ENCODE data around the gene KCP.

The KCP gene

DNA sequence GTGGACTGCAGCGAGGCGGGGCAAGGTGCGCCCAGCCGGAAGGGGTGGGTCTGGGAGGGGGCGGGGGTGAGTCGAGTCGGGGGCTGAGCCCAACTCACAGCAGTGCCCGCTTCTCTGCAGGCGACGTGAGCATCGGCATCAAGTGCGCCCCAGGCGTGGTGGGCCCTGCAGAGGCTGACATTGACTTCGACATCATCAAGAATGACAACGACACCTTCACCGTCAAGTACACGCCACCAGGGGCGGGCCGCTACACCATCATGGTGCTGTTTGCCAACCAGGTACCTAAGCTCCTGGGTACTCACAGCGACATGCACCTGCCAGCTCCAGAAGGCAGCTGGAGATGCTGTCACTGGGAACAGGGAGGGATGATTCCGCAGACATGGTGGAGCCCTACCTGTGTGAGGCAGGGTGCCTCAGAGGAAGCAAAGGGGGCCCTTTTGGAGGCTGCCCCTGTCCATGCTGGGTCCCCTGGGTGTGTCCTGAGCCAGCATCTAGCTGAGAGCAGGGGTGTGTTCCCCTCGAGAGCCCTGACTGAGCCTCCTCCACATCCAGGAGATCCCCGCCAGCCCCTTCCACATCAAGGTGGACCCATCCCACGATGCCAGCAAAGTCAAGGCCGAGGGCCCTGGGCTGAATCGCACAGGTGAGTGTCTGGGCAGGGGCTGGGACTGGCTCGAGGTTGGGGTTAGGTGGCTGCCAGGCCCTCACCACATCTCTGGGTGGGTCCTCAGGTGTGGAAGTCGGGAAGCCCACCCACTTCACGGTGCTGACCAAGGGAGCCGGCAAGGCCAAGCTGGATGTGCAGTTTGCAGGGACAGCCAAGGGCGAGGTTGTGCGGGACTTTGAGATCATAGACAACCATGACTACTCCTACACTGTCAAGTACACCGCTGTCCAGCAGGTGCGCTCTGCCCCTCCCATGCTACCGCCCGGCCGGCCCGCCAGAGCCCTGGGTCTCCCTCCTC is 67.6 kb downstream of the KCP start:
- Histone ChIP-seq H3K4me1 (ENCODE audit: control insufficient read depth in 1 of 2, insufficient read depth in 1 of 2, low read depth in 1 of 2, low read length in 1 of 2) (no peaks in the 10 kb centered on the region), H3K27me3 (no peaks in the 10 kb centered on the region), H3K9me3 (no peaks in the 10 kb centered on the region), H3K27ac (no peak overlapping the region), H3K36me3 (no peaks in the 10 kb centered on the region), H3K4me3 (ENCODE audit: low read depth in 1 of 2, low read length in 1 of 2) (no peak overlapping the region)
- TF ChIP-seq, protein P1, sequence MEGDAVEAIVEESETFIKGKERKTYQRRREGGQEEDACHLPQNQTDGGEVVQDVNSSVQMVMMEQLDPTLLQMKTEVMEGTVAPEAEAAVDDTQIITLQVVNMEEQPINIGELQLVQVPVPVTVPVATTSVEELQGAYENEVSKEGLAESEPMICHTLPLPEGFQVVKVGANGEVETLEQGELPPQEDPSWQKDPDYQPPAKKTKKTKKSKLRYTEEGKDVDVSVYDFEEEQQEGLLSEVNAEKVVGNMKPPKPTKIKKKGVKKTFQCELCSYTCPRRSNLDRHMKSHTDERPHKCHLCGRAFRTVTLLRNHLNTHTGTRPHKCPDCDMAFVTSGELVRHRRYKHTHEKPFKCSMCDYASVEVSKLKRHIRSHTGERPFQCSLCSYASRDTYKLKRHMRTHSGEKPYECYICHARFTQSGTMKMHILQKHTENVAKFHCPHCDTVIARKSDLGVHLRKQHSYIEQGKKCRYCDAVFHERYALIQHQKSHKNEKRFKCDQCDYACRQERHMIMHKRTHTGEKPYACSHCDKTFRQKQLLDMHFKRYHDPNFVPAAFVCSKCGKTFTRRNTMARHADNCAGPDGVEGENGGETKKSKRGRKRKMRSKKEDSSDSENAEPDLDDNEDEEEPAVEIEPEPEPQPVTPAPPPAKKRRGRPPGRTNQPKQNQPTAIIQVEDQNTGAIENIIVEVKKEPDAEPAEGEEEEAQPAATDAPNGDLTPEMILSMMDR (IDR thresholded peaks at IDR 0.05), result no peak

DNA sequence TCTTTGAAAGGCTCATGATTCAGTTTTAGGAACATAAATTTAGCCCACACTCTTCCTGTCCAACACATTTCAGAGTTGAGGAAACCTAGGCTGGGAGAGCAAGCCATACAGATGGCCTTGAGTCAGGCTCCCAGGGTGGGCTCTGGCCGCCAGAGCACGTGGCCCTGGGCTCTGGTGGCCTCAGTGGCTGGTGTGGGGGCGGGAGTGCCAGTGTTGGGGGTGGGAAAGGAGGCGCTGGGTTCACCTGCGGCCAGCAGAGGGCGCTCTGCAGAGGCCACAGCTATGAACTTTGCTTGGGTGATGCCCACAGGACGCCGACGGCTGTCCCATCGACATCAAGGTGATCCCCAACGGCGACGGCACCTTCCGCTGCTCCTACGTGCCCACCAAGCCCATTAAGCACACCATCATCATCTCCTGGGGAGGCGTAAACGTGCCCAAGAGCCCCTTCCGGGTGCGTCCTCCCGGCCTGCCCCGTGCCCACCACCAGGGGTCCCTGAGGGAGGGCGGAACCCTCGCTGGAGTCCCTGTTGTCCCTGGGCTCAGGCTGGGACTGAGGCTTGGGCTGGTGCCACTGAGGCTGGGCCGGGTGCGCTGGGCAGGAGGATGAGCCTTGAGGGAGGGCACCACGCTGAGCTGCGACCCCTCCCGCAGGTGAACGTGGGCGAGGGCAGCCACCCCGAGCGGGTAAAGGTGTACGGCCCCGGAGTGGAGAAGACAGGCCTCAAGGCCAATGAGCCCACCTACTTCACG is 68.4 kb downstream of the KCP start:
- H3K27ac ChIP-seq, result no peak overlapping the region
- TF ChIP-seq, protein P1 (IDR thresholded peaks at IDR 0.05), result peak; percentile 75
- H3K9me3 ChIP-seq, result no peaks in the 10 kb centered on the region
- H3K4me1 ChIP-seq (ENCODE audit: control insufficient read depth in 1 of 2, insufficient read depth in 1 of 2, low read depth in 1 of 2, low read length in 1 of 2), result no peaks in the 10 kb centered on the region
- no peaks in the 10 kb centered on the region for H3K36me3 ChIP-seq
- H3K4me3 ChIP-seq (ENCODE audit: low read depth in 1 of 2, low read length in 1 of 2), result no peak overlapping the region
- H3K27me3 ChIP-seq, result no peaks in the 10 kb centered on the region

DNA sequence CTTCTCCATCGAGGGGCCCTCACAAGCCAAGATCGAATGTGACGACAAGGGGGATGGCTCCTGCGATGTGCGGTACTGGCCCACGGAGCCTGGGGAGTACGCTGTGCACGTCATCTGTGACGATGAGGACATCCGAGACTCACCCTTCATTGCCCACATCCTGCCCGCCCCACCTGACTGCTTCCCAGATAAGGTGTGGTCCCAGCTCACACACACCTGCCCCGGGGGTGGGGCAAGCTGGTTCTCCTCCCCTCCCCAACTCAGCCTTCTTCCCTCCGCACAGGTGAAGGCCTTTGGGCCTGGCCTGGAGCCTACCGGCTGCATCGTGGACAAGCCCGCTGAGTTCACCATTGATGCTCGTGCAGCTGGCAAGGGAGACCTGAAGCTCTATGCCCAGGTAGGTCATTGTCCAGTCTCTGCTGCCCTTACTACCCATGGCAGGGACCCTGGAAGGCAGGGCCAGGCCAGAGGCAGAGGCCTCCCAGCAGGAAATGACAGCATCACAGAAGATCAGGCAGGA is 69.3 kb downstream of the KCP start:
- H3K4me3 ChIP-seq (ENCODE audit: low read depth in 1 of 2, low read length in 1 of 2), result no peak overlapping the region
- no peaks in the 10 kb centered on the region for H3K9me3 ChIP-seq
- no peaks in the 10 kb centered on the region for H3K27me3 ChIP-seq
- TF ChIP-seq, protein P1 (IDR thresholded peaks at IDR 0.05), result no peak
- no peak overlapping the region for H3K27ac ChIP-seq
- no peaks in the 10 kb centered on the region for H3K36me3 ChIP-seq
- no peaks in the 10 kb centered on the region for H3K4me1 ChIP-seq (ENCODE audit: control insufficient read depth in 1 of 2, insufficient read depth in 1 of 2, low read depth in 1 of 2, low read length in 1 of 2)

DNA sequence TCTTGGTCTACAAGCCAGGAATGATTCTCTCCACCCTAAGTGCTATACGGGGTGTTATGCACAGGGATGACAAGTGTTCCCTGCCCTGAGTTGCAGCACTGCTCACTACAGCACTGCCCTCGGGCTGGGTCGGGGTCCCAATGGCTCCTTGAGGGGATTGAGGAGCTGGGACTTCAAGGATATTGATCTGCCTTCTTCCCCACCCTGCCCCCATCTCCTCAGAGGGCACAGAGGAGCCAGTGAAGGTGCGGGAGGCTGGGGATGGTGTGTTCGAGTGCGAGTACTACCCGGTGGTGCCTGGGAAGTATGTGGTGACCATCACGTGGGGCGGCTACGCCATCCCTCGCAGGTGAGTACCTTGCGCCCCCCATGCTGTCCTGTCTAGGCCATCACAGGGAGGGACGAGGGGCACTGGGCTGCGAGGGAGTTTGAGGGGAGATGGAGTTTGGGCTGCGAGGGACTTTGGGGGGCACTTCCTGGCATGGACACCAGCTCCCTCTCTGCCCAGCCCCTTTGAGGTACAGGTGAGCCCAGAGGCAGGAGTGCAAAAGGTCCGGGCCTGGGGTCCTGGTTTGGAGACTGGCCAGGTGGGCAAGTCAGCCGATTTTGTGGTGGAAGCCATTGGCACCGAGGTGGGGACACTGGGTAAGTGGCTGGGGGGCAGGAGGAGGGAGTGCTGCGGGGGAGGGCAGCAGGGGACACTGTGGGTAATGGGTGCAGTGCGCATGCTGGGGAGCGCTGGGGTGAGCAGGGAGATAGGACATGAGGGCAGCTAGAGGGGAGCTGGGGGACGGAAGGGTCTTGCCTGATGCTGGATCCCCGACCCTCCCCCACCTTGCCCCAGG is 70.0 kb downstream of the KCP start:
- Histone ChIP-seq H3K9me3 (no peaks in the 10 kb centered on the region), H3K4me3 (ENCODE audit: low read depth in 1 of 2, low read length in 1 of 2) (no peak overlapping the region), H3K27me3 (peaks cover 2% of the 10 kb centered on the region), H3K27ac (no peak overlapping the region), H3K36me3 (no peaks in the 10 kb centered on the region), H3K4me1 (ENCODE audit: control insufficient read depth in 1 of 2, insufficient read depth in 1 of 2, low read depth in 1 of 2, low read length in 1 of 2) (no peaks in the 10 kb centered on the region)
- TF ChIP-seq, protein P1 (IDR thresholded peaks at IDR 0.05), result no peak

DNA sequence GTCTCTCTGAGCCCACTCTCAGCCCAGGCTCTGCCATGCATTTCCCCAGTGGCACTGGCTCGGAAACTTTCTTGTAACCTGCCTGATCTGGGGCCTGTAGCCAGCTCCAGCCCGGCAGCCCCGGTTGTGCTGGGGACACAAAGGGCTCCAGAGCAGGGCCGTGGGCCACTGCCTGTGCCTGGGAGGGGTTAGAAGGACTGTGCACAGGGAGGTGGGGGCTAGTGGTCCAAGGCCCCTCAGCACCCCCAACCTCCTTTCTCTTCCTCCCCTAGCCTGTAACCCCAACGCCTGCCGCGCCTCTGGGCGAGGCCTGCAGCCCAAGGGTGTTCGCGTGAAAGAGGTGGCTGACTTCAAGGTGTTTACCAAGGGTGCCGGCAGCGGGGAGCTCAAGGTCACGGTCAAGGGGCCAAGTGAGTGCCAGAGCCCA is 70.7 kb downstream of the KCP start:
- no peaks in the 10 kb centered on the region for H3K4me1 ChIP-seq (ENCODE audit: control insufficient read depth in 1 of 2, insufficient read depth in 1 of 2, low read depth in 1 of 2, low read length in 1 of 2)
- H3K27ac ChIP-seq, result no peak overlapping the region
- H3K27me3 ChIP-seq, result peaks cover 10% of the 10 kb centered on the region
- H3K9me3 ChIP-seq, result no peaks in the 10 kb centered on the region
- no peaks in the 10 kb centered on the region for H3K36me3 ChIP-seq
- no peak overlapping the region for H3K4me3 ChIP-seq (ENCODE audit: low read depth in 1 of 2, low read length in 1 of 2)
- TF ChIP-seq, protein P1 (IDR thresholded peaks at IDR 0.05), result no peak

Data from neutrophil (primary cell).